Hematopoietic multipotent progenitor cell treated with erythropoietin and hydrocortisone succinate and interleukin-3 and kit ligand, for 17 days (in vitro differentiated cells): ENCODE measurements around the gene BTG3.

Experiments used
- DNase-seq: peaks from one replicate; pipeline ENCODE4 v3.0.0-alpha.2; 2015; ENCODE audit warnings: low spot score

The BTG3 gene

GRCh38 chr21:17612565-17613241 lies at the start of gene BTG3:
Gene BTG3, minus strand, starts transcription at chr21:17612901. Its CDS starts 3,757 bp downstream, at chr21:17609144.
- peak; percentile 68 for DNase-seq

GRCh38 chr21:17660862-17661261 lies 48.2 kb upstream of the BTG3 start:
- no peak for DNase-seq

GRCh38 chr21:17660452-17660851 lies 47.8 kb upstream of the BTG3 start:
- no peak for DNase-seq

- no peak for DNase-seq
Observed at GRCh38 chr21:17658931-17659330, 46.2 kb upstream of the BTG3 start.

- no peak for DNase-seq
Observed at GRCh38 chr21:17651526-17651925, 38.8 kb upstream of the BTG3 start.

- DNase-seq = no peak
Observed at GRCh38 chr21:17650292-17650691, 37.6 kb upstream of the BTG3 start.

GRCh38 chr21:17646790-17647189 lies 34.1 kb upstream of the BTG3 start:
- DNase-seq = no peak

GRCh38 chr21:17644186-17644585 lies 31.5 kb upstream of the BTG3 start:
- no peak for DNase-seq

- DNase-seq = no peak
Observed at GRCh38 chr21:17640821-17641220, 28.1 kb upstream of the BTG3 start.

GRCh38 chr21:17636711-17637110 lies 24.0 kb upstream of the BTG3 start:
- no peak for DNase-seq

- no peak for DNase-seq
Observed at GRCh38 chr21:17631195-17631594, 18.5 kb upstream of the BTG3 start.

GRCh38 chr21:17622018-17622417 lies 9.3 kb upstream of the BTG3 start:
- DNase-seq = no peak

GRCh38 chr21:17616831-17617230 lies 4.1 kb upstream of the BTG3 start:
- no peak for DNase-seq

- no peak for DNase-seq
Observed at GRCh38 chr21:17613242-17613676, 558 bp upstream of the BTG3 start.

GRCh38 chr21:17612023-17612564 lies 607 bp downstream of the BTG3 start:
- no peak for DNase-seq

- DNase-seq = peak; percentile 88
Observed at GRCh38 chr21:17611414-17612022, 1.2 kb downstream of the BTG3 start.

GRCh38 chr21:17610911-17611310 lies 1.8 kb downstream of the BTG3 start:
- DNase-seq = no peak

- DNase-seq = peak; percentile 10
Observed at GRCh38 chr21:17609681-17610080, 3.0 kb downstream of the BTG3 start.

GRCh38 chr21:17607684-17608083 lies 5.0 kb downstream of the BTG3 start:
- DNase-seq = peak; percentile 15

- no peak for DNase-seq
Observed at GRCh38 chr21:17602874-17603273, 9.8 kb downstream of the BTG3 start.

GRCh38 chr21:17598437-17598836 lies 14.3 kb downstream of the BTG3 start:
- no peak for DNase-seq

GRCh38 chr21:17597680-17598079 lies 15.0 kb downstream of the BTG3 start:
- DNase-seq = no peak

- no peak for DNase-seq
Observed at GRCh38 chr21:17590430-17590829, 22.3 kb downstream of the BTG3 start.
